Caco-2 (cell line): ENCODE data around the gene HOXC12. TPM values are rescaled to one million over a fixed set of nuclear protein-coding genes. Genes with fewer than 3 reads are reported as not detected.
A peak's percentile ranks its signal among the peaks of the same experiment; 100 is the strongest.

Experiments
- BruUV-seq: library from RNA; stranded (reverse); fragments of 400-500 nt; replicated peaks from 2 replicates; lab custom pipeline; 2021; lab: Mats Ljungman, UMichigan
- CTCF ChIA-PET: fragments of 300-600 bp; sonication (Branson Sonifier 250); formaldehyde crosslinking; loops from one replicate; lab custom pipeline; 2022; ENCODE audit warnings: antibody characterized with exemption; lab: Charles Lee
- POLR2A ChIA-PET: fragments of 300-600 bp; sonication (Branson Sonifier 250); formaldehyde crosslinking; loops from one replicate; lab custom pipeline; 2022; ENCODE audit warnings: antibody characterized with exemption; lab: Charles Lee
- DNase-seq, 2 experiments: peaks; one replicate each; pipeline versions ENCODE4 v3.0.0 to v3.0.0-alpha.2; 2020 to 2022
- H3K27me3 ChIP-seq: replicated peaks from 2 replicates; pipeline ENCODE4 v1.6.0; 2011; ENCODE audit warnings: low read length; ENCODE audit not compliant: control insufficient read depth, insufficient read depth
- H3K36me3 ChIP-seq: 2 replicates; pipeline ENCODE4 v1.5.1; 2011; ENCODE audit warnings: low read length; ENCODE audit not compliant: control insufficient read depth, insufficient read depth
- H3K4me1 ChIP-seq: fragments of 250-450 bp; sonication (Bioruptor Pico); 2 replicates; pipeline ENCODE4 v1.5.1; 2020; ENCODE audit warnings: mild to moderate bottlenecking
- H3K4me3 ChIP-seq: 2 replicates; pipeline ENCODE4 v1.5.1; 2011; ENCODE audit warnings: low read depth, mild to moderate bottlenecking, control low read depth, low read length
- H3K9me3 ChIP-seq: fragments of 250-450 bp; sonication (Bioruptor Pico); 2 replicates; pipeline ENCODE4 v1.5.1; 2020; ENCODE audit warnings: mild to moderate bottlenecking, moderate library complexity
- H3K27ac Mint-ChIP-seq: one replicate; pipeline ENCODE4 v1.8.0; 2022; ENCODE audit warnings: mixed read lengths; ENCODE audit not compliant: unreplicated experiment
- H3K27me3 Mint-ChIP-seq: one replicate; pipeline ENCODE4 v1.8.0; 2022; ENCODE audit warnings: mixed read lengths; ENCODE audit not compliant: insufficient read depth, unreplicated experiment
- H3K36me3 Mint-ChIP-seq: one replicate; pipeline ENCODE4 v1.8.0; 2022; ENCODE audit warnings: mild to moderate bottlenecking, mixed read lengths; ENCODE audit not compliant: insufficient read depth, unreplicated experiment
- H3K4me1 Mint-ChIP-seq: one replicate; pipeline ENCODE4 v1.8.0; 2022; ENCODE audit warnings: low read depth, mixed read lengths; ENCODE audit not compliant: unreplicated experiment
- H3K4me3 Mint-ChIP-seq: one replicate; pipeline ENCODE4 v1.8.0; 2022; ENCODE audit warnings: mild to moderate bottlenecking, moderate library complexity, mixed read lengths; ENCODE audit not compliant: unreplicated experiment
- H3K9me3 Mint-ChIP-seq: one replicate; pipeline ENCODE4 v1.8.0; 2022; ENCODE audit warnings: mixed read lengths; ENCODE audit not compliant: unreplicated experiment
- intact Hi-C: fragments of 100-400 bp; cut with micrococcal nuclease; formaldehyde crosslinking; loops from one replicate; pipeline ENCODE4 v1.10.0; 2022; ENCODE audit not compliant: unreplicated experiment
- total RNA-seq: library from RNA; stranded (reverse); gene quantifications from 2 replicates; pipeline ENCODE4 v1.2.3, GENCODE V29; 2022
- TF ChIP-seq, protein P1 (sequence below), 2 experiments: fragments of 200-600 bp in 1 of 2; IDR thresholded peaks; 1 replicate in 1 of 2; 2 replicates in 1 of 2; pipeline versions ENCODE4 v1.5.1 to v1.8.0; 2011 to 2022; ENCODE audit warnings: antibody characterized with exemption in 1 of 2, control low read depth in 1 of 2, inconsistent platforms in 1 of 2, low read depth in 1 of 2, low read length in 1 of 2, mild to moderate bottlenecking in 1 of 2, moderate library complexity in 1 of 2; ENCODE audit not compliant: insufficient read depth in 1 of 2, severe bottlenecking in 1 of 2, unreplicated experiment in 1 of 2

The HOXC12 gene
- total RNA-seq, 1 experiment from 2014 or later, result 10.3 TPM

DNA sequence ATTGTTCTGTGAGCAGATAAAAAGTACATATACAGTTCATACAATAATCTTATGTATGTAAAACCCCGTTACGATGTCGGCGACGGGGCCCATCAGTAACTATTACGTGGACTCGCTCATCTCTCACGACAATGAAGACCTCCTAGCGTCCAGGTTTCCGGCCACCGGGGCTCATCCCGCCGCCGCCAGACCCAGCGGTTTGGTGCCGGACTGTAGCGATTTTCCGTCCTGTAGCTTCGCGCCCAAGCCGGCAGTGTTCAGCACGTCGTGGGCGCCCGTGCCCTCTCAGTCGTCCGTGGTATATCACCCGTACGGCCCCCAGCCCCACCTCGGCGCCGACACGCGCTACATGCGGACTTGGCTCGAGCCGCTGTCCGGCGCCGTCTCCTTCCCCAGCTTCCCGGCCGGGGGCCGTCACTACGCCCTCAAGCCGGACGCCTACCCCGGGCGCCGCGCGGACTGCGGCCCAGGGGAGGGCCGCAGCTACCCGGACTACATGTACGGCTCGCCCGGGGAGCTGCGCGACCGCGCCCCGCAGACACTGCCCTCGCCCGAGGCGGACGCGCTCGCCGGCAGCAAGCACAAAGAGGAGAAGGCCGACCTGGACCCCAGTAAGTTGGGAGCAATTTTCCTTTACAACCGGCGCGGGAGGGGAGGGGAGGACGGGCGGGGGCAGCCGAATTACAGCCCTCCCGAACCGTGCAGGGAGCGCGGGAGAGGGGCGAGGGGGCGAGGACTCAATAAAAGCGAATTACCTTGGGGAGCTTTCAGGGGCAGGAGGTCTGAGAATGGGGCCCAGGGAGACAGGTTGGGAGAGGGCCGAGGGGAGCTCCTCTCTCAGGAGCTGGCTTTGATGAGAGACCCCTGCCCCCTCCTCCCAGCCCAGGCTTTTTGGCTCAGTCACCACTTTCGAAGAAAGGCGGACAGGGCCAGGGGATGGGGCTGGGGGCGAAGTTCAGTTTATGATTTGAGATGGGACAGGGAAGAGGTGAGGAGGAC lies 45.7 kb downstream of the HOXC12 start, which contains the start of gene HOXC9:
Gene HOXC9 (plus strand): TSS at position 46 of the 999 bp plus-strand sequence. CDS start 28 bp downstream, at position 74.
- TF ChIP-seq, protein P1, sequence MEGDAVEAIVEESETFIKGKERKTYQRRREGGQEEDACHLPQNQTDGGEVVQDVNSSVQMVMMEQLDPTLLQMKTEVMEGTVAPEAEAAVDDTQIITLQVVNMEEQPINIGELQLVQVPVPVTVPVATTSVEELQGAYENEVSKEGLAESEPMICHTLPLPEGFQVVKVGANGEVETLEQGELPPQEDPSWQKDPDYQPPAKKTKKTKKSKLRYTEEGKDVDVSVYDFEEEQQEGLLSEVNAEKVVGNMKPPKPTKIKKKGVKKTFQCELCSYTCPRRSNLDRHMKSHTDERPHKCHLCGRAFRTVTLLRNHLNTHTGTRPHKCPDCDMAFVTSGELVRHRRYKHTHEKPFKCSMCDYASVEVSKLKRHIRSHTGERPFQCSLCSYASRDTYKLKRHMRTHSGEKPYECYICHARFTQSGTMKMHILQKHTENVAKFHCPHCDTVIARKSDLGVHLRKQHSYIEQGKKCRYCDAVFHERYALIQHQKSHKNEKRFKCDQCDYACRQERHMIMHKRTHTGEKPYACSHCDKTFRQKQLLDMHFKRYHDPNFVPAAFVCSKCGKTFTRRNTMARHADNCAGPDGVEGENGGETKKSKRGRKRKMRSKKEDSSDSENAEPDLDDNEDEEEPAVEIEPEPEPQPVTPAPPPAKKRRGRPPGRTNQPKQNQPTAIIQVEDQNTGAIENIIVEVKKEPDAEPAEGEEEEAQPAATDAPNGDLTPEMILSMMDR (IDR thresholded peaks at IDR 0.05; ENCODE audit: insufficient read depth in 1 of 2, low read depth in 1 of 2, low read length in 1 of 2, severe bottlenecking in 1 of 2, unreplicated experiment in 1 of 2), result no peak
- peaks cover 7% of the 10 kb centered on the region for H3K4me1 Mint-ChIP-seq
- H3K9me3 Mint-ChIP-seq, result no peaks in the 10 kb centered on the region
- intact Hi-C loops, result no loop called here
- Histone ChIP-seq H3K27me3 (no peaks in the 10 kb centered on the region), H3K36me3 (no peaks in the 10 kb centered on the region), H3K4me3 (no peak within 1 kb of the TSS), H3K4me1 (peaks cover 8% of the 10 kb centered on the region), H3K9me3 (no peaks in the 10 kb centered on the region)
- POLR2A ChIA-PET, result no interaction called here
- H3K4me3 Mint-ChIP-seq, result peak within 1 kb of the TSS; percentile 58
- no peaks in the 10 kb centered on the region for H3K36me3 Mint-ChIP-seq
- no peak for DNase-seq
- H3K27ac Mint-ChIP-seq, result no peak within 1 kb of the TSS
- BruUV-seq, result no TSS peak
- CTCF ChIA-PET, result interaction anchor here (0.6 to 1.1 kb wide), 3 partner anchors 8 to 201 kb away, joined by 3 to 4 read pairs (median 3); partner anchors contain the start of gene HOXC8
- H3K27me3 Mint-ChIP-seq, result no peaks in the 10 kb centered on the region

DNA sequence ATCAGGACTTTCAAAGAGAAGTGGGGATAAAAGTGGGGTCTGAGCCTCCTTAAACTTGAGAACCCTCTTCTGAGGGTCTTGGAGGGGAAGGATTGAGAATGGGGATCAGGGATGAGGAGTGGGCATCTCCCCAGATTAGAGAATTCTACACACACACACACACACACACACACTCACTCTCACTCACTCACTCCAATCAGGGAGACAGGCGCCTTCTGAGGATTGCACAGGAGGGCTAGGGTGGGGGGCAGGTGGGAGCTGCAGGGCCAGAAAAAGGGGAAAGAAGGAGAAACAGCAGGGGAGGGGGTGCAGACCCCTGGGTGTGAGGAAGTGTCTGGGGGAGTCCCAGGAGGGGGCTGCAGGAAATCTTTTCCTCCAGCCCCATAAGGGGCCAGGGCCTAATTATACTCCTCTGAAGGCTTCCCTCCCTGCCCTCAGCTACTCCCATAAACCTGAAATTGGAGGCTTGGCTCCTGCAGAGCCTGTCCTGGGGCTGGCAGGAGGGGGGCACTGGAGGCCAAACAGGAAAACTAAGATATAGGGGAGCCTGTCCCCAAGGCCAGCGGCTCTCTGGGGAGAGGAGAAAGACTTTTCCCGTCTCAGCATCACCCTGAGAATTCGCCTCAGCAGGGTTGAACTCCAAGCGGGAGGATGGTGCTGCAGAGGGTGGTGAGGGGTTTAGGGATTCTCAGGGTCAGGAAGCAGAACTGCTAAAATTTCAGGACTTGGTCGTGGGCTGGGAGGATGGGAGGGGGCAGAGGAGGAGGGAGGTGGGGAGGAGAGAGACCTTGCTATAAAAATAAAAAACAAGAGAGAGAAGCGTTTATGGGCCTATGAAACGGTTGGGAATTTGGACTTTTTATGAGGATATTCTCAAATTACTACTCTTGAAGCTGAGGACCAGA lies 46.8 kb downstream of the HOXC12 start:
- CTCF ChIA-PET, result interaction anchor here (1.1 kb wide), 1 partner anchor 200 kb away, joined by 3 read pairs; no protein-coding TSS in a partner anchor
- Histone ChIP-seq H3K4me1 (peaks cover 12% of the 10 kb centered on the region), H3K4me3 (no peak overlapping the region), H3K36me3 (no peaks in the 10 kb centered on the region), H3K27me3 (no peaks in the 10 kb centered on the region), H3K9me3 (no peaks in the 10 kb centered on the region)
- H3K27me3 Mint-ChIP-seq, result no peaks in the 10 kb centered on the region
- intact Hi-C loops, result no loop called here
- H3K36me3 Mint-ChIP-seq, result no peaks in the 10 kb centered on the region
- no peaks in the 10 kb centered on the region for H3K9me3 Mint-ChIP-seq
- H3K4me1 Mint-ChIP-seq, result peaks cover 7% of the 10 kb centered on the region
- H3K4me3 Mint-ChIP-seq, result no peak overlapping the region
- no peak overlapping the region for H3K27ac Mint-ChIP-seq
- no TSS peak for BruUV-seq
- TF ChIP-seq, protein P1 (IDR thresholded peaks at IDR 0.05; ENCODE audit: insufficient read depth in 1 of 2, low read depth in 1 of 2, low read length in 1 of 2, severe bottlenecking in 1 of 2, unreplicated experiment in 1 of 2), result no peak
- DNase-seq, result no peak
- POLR2A ChIA-PET, result no interaction called here
